Activated naive CD8-positive, alpha-beta T cell treated with anti-CD3 and anti-CD28 coated beads for 36 hours (primary cell): ENCODE measurements around the gene IL23R. TPM values are rescaled to one million over a fixed set of nuclear protein-coding genes. Genes with fewer than 3 reads are reported as not detected.
"Not testable (repeated sequence)": the region's sequence is repeated elsewhere in the genome, so short reads cannot be mapped to it uniquely, and the experiment has no call there.

ENCODE experiments used
- DNase-seq: peaks from one replicate; pipeline ENCODE4 v3.0.0; 2021
- H3K27ac Mint-ChIP-seq: one replicate; pipeline ENCODE4 v1.8.0; 2022; ENCODE audit warnings: mild to moderate bottlenecking, moderate library complexity, mixed read lengths
- H3K27me3 Mint-ChIP-seq: one replicate; pipeline ENCODE4 v1.8.0; 2022; ENCODE audit warnings: mild to moderate bottlenecking, mixed read lengths
- H3K36me3 Mint-ChIP-seq: one replicate; pipeline ENCODE4 v1.8.0; 2021; ENCODE audit warnings: mild to moderate bottlenecking, mixed read lengths
- H3K4me1 Mint-ChIP-seq: one replicate; pipeline ENCODE4 v1.8.0; 2021; ENCODE audit warnings: mixed read lengths
- H3K4me3 Mint-ChIP-seq: one replicate; pipeline ENCODE4 v1.8.0; 2022; ENCODE audit warnings: mild to moderate bottlenecking, moderate library complexity, mixed read lengths
- H3K9me3 Mint-ChIP-seq: one replicate; pipeline ENCODE4 v1.8.0; 2022; ENCODE audit warnings: mixed read lengths
- total RNA-seq, 2 experiments: library from RNA; stranded (reverse); gene quantifications; one replicate each; pipeline ENCODE4 v1.2.3, GENCODE V29; 2021

IL23R gene
- total RNA-seq, 2 experiments from 2014 or later: 0.08 TPM; not detected in 1

- H3K4me3 Mint-ChIP-seq: peak overlapping the region; percentile 14
- H3K27me3 Mint-ChIP-seq: no peaks in the 10 kb centered on the region
- H3K4me1 Mint-ChIP-seq: peaks cover 30% of the 10 kb centered on the region
- no peaks in the 10 kb centered on the region for H3K36me3 Mint-ChIP-seq
- H3K9me3 Mint-ChIP-seq: no peaks in the 10 kb centered on the region
- no peak for DNase-seq
- H3K27ac Mint-ChIP-seq: peak overlapping the region; percentile 78
Observed at GRCh38 chr1:67142931-67143330, 23.3 kb upstream of the IL23R start.

GRCh38 chr1:67143966-67144365 is 22.3 kb upstream of the IL23R start:
- Mint-ChIP-seq H3K4me1 (peaks cover 34% of the 10 kb centered on the region), H3K4me3 (no peak overlapping the region), H3K27ac (no peak overlapping the region)

GRCh38 chr1:67144696-67145095 is 21.6 kb upstream of the IL23R start:
- Mint-ChIP-seq H3K36me3 (no peaks in the 10 kb centered on the region), H3K27ac (no peak overlapping the region), H3K4me1 (peaks cover 40% of the 10 kb centered on the region), H3K27me3 (no peaks in the 10 kb centered on the region), H3K4me3 (no peak overlapping the region), H3K9me3 (no peaks in the 10 kb centered on the region)
- DNase-seq: no peak

More at GRCh38 chr1:67143966-67144365, 22.3 kb upstream of the IL23R start:
- H3K36me3 Mint-ChIP-seq: no peaks in the 10 kb centered on the region
- H3K27me3 Mint-ChIP-seq: no peaks in the 10 kb centered on the region
- no peak for DNase-seq
- H3K9me3 Mint-ChIP-seq: no peaks in the 10 kb centered on the region

- Mint-ChIP-seq H3K9me3 (no peaks in the 10 kb centered on the region), H3K4me3 (no peak overlapping the region), H3K36me3 (no peaks in the 10 kb centered on the region), H3K27me3 (peaks cover 2% of the 10 kb centered on the region), H3K4me1 (peaks cover 41% of the 10 kb centered on the region), H3K27ac (no peak overlapping the region)
- no peak for DNase-seq
Observed at GRCh38 chr1:67146101-67146500, 20.2 kb upstream of the IL23R start.

GRCh38 chr1:67146539-67146938 is 19.7 kb upstream of the IL23R start:
- Mint-ChIP-seq H3K4me1 (peaks cover 42% of the 10 kb centered on the region), H3K4me3 (no peak overlapping the region), H3K27me3 (peaks cover 6% of the 10 kb centered on the region), H3K27ac (no peak overlapping the region), H3K36me3 (no peaks in the 10 kb centered on the region), H3K9me3 (no peaks in the 10 kb centered on the region)
- DNase-seq: no peak

GRCh38 chr1:67147973-67148372 is 18.3 kb upstream of the IL23R start:
- H3K36me3 Mint-ChIP-seq, DNase-seq, H3K4me3 Mint-ChIP-seq, H3K9me3 Mint-ChIP-seq, H3K27ac Mint-ChIP-seq: not testable (repeated sequence)
- Mint-ChIP-seq H3K4me1 (peaks cover 36% of the 10 kb centered on the region), H3K27me3 (peaks cover 13% of the 10 kb centered on the region)

DNA sequence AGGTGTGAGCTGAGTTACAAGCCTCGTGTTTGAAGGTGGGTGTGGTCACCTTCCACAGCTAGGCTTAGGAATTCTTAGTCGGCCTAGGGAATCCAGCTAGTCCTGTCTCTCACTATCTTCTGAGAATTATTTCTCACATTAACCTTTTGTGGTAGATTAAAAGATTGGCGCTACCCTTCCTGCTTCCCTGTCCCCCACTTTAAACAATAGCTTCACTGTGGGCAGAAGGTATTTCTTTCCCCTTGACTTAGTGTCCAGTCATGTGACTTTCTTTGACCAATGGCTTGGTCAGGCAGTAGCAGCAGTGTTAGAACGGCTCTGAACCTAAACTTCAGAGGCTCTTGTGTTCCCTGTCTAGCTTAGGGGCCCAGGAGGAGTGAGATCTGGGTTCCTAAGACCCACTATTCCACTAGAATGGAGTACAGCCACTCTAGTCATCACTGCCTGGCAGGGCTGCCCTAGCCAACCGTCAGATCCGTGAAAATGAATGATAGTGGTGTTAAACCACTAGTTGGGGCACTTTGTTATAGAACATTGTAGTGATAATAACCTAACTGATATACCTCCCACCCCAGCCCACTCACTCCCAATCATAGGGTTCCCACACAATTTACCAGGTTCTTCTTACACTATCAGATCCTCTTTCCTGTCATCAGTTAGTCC is 17.6 kb upstream of the IL23R start:
- peaks cover 30% of the 10 kb centered on the region for H3K4me1 Mint-ChIP-seq
- H3K27ac Mint-ChIP-seq: peak overlapping the region; percentile 22
- H3K4me3 Mint-ChIP-seq: no peak overlapping the region
- DNase-seq: no peak
- H3K9me3 Mint-ChIP-seq: no peaks in the 10 kb centered on the region
- no peaks in the 10 kb centered on the region for H3K36me3 Mint-ChIP-seq
- peaks cover 18% of the 10 kb centered on the region for H3K27me3 Mint-ChIP-seq

- Mint-ChIP-seq H3K4me1 (peaks cover 25% of the 10 kb centered on the region), H3K9me3 (no peaks in the 10 kb centered on the region), H3K36me3 (no peaks in the 10 kb centered on the region), H3K4me3 (no peak overlapping the region), H3K27ac (peak overlapping the region; percentile 22), H3K27me3 (peaks cover 22% of the 10 kb centered on the region)
- DNase-seq: peak; percentile 54
Observed at GRCh38 chr1:67149179-67149770, 17.0 kb upstream of the IL23R start.

GRCh38 chr1:67150931-67151330 is 15.3 kb upstream of the IL23R start:
- Mint-ChIP-seq H3K27ac (no peak overlapping the region), H3K27me3 (peaks cover 27% of the 10 kb centered on the region), H3K4me3 (no peak overlapping the region), H3K9me3 (peaks cover 3% of the 10 kb centered on the region), H3K36me3 (peaks cover 3% of the 10 kb centered on the region), H3K4me1 (peaks cover 19% of the 10 kb centered on the region)
- no peak for DNase-seq

DNA sequence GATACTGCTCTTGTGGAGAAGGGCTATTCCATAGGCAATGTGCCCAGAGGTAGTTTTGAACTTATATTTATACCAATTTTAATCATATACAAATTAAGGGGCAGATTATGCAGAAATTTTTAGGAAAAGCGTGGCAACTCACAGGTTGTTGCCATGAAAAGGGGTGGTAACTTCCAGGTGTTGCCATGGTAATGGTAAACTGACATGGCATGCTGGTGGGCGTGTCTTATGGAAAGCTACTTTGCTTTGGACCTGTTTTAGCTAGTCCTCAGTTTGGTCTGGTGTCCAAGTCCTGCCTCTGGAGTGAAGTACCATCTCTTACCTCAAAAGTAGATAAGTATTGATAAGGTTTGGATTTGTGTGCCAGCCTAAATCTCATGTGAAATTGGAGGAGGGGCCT is 7.9 kb upstream of the IL23R start:
- Mint-ChIP-seq H3K36me3 (peaks cover 3% of the 10 kb centered on the region), H3K27me3 (peaks cover 10% of the 10 kb centered on the region), H3K4me1 (peaks cover 21% of the 10 kb centered on the region), H3K4me3 (no peak overlapping the region), H3K27ac (peak overlapping the region; percentile 44), H3K9me3 (peaks cover 4% of the 10 kb centered on the region)
- no peak for DNase-seq

GRCh38 chr1:67159233-67159632 is 7.0 kb upstream of the IL23R start:
- peaks cover 5% of the 10 kb centered on the region for H3K27me3 Mint-ChIP-seq
- peaks cover 4% of the 10 kb centered on the region for H3K9me3 Mint-ChIP-seq
- H3K4me3 Mint-ChIP-seq: no peak overlapping the region
- H3K4me1 Mint-ChIP-seq: peaks cover 27% of the 10 kb centered on the region
- peak overlapping the region; percentile 39 for H3K27ac Mint-ChIP-seq
- peaks cover 3% of the 10 kb centered on the region for H3K36me3 Mint-ChIP-seq
- DNase-seq: peak; percentile 21

- DNase-seq: peak; percentile 53
- Mint-ChIP-seq H3K27me3 (peaks cover 3% of the 10 kb centered on the region), H3K27ac (peak overlapping the region; percentile 79), H3K9me3 (peaks cover 1% of the 10 kb centered on the region), H3K4me1 (peaks cover 40% of the 10 kb centered on the region), H3K4me3 (no peak overlapping the region), H3K36me3 (peaks cover 3% of the 10 kb centered on the region)
Observed at GRCh38 chr1:67162954-67163353, 3.3 kb upstream of the IL23R start.

GRCh38 chr1:67165468-67166041 is 699 bp upstream of the IL23R start:
- Mint-ChIP-seq H3K27me3 (peaks cover 3% of the 10 kb centered on the region), H3K9me3 (no peaks in the 10 kb centered on the region), H3K4me3 (no peak overlapping the region), H3K4me1 (peaks cover 38% of the 10 kb centered on the region), H3K36me3 (peaks cover 3% of the 10 kb centered on the region), H3K27ac (no peak overlapping the region)
- DNase-seq: no peak

GRCh38 chr1:67169496-67169895 is 3.2 kb downstream of the IL23R start:
- Mint-ChIP-seq H3K27ac (no peak overlapping the region), H3K4me1 (peaks cover 52% of the 10 kb centered on the region), H3K9me3 (no peaks in the 10 kb centered on the region), H3K36me3 (peaks cover 3% of the 10 kb centered on the region), H3K27me3 (peaks cover 3% of the 10 kb centered on the region), H3K4me3 (no peak overlapping the region)
- no peak for DNase-seq

- Mint-ChIP-seq H3K9me3 (peaks cover 1% of the 10 kb centered on the region), H3K27ac (no peak overlapping the region), H3K4me3 (no peak overlapping the region), H3K36me3 (peaks cover 6% of the 10 kb centered on the region), H3K4me1 (peaks cover 56% of the 10 kb centered on the region), H3K27me3 (peaks cover 3% of the 10 kb centered on the region)
- no peak for DNase-seq
Observed at GRCh38 chr1:67169932-67170331, 3.7 kb downstream of the IL23R start.
